CD4-positive, alpha-beta T cell treated with Interleukin-15 for 4 hours (primary cell): ENCODE measurements around the gene PFDN5.
"Not testable (repeated sequence)": the region's sequence is repeated elsewhere in the genome, so short reads cannot be mapped to it uniquely, and the experiment has no call there.

Experiments
- DNase-seq: peaks from one replicate; pipeline ENCODE4 v3.0.0-alpha.2; 2020; ENCODE audit warnings: low spot score

The PFDN5 gene

GRCh38 chr12:53287741-53288216 lies 7.6 kb upstream of the PFDN5 start:
- DNase-seq = peak; percentile 81

DNA sequence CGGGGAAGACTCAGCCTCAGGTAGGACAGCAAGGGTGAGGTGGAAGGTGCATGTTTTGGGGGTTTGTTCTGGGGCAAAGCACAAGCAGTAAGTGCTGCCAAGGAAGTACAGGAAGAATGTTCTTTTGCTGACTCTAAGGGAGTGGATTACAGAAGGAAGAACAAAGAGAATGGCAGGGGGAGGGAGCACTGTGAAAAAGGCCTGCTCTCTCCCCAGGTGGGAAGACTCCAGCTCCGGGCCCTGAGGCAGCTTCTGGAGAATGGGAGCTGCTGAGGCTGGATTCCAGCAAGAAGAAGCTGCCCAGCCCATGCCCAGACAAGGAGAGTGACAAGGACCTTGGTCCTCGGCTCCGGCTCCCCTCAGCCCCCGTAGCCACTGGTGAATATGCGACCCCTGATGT lies 7.0 kb upstream of the PFDN5 start:
- DNase-seq = no peak

- no peak for DNase-seq
These were observed 5.5 kb upstream of the PFDN5 start for GRCh38 chr12:53289891-53290290.

GRCh38 chr12:53290661-53291060 lies 4.7 kb upstream of the PFDN5 start:
- DNase-seq = no peak

DNA sequence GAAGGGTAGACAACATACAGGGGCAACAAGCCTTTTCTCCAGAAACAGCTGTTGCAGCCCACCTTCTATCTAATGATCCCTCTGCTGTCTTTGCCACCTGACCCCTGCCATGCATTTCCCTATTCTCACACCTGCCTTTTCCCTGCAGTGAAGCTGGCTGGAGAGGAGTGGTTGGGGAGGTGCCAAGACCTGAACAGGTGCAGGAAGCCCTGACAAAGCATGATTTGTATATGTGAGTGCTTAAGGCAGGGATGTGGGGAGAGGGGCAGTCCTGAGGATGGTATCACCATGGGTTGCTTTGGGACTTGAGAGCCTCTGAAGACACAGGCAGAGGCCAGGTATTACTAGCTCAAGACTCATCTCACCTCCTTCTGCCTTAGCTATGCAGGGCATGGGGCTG lies 2.9 kb upstream of the PFDN5 start:
- DNase-seq = no peak

DNA sequence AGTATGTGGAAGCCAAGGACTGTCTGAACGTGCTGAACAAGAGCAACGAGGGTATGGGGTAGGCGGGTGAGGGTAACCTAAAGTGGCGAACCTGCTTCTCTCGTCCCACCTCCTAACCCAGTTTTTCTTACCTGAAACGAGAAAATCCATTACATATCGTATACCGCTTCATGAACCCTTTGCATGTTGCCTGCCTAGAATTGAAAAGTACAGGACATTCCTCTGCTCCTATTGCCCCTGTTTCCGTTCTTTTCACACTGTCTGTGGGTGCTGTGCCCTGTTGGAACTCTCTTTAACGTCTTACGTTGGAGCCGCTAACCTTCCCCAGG lies 513 bp downstream of the PFDN5 start:
- no peak for DNase-seq

- not testable (repeated sequence) for DNase-seq
These were observed 1.8 kb downstream of the PFDN5 start for GRCh38 chr12:53297106-53297505.

DNA sequence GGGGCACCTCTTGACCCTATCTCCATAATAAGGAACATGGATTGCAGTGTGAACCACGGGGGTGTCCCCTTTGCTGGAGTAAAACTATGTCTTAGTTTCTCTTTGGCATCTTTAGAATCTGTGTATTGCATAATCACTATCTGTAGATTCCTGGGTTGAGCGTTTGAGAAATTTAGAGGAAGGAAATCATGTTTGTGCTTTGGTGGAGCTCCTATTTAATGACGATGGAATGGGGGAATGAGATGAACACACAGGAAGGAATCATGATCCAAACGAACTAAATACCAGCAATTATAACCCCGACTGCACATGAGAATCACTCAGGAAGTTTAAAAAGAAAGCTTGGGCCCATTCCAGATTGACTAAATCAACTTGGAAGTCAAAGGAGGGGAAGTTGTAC lies 2.8 kb downstream of the PFDN5 start:
- DNase-seq = no peak

GRCh38 chr12:53299101-53299453 lies 3.7 kb downstream of the PFDN5 start:
- peak; percentile 52 for DNase-seq

DNA sequence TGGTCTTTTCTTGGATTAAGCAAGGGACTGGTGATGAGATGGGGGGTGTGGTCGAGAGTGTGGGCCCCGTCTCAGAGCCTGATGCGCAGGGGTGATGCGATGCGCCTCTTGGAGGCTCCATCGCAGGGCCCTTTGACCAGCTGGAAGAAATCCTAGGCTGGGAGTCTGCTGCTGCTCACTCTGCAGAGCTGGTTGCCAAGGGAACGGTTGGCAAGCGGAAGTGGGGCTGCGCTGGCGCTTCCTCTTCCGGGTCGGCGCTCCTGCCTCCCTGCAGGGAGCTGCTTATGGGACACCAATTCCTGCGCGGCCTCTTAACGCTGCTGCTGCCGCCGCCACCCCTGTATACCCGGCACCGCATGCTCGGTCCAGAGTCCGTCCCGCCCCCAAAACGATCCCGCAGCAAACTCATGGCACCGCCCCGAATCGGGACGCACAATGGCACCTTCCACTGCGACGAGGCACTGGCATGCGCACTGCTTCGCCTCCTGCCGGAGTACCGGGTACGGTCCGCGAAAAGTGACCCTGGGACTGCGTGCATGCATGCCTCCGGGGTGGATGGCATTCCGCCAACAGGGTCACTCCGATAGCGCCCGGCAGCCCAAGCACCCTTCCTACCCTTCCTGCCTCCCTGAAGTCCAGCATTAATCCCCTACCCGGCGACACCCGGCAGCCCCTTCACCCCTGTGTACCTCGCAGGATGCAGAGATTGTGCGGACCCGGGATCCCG lies 4.3 kb downstream of the PFDN5 start, which contains the start of gene MYG1:
MYG1 (plus strand) TSS at position 242 of the 727 bp plus-strand sequence; CDS start at position 285, 43 bp downstream.
- DNase-seq = peak; percentile 85

- DNase-seq = no peak
These were observed 4.8 kb downstream of the PFDN5 start for GRCh38 chr12:53300187-53300586.

DNA sequence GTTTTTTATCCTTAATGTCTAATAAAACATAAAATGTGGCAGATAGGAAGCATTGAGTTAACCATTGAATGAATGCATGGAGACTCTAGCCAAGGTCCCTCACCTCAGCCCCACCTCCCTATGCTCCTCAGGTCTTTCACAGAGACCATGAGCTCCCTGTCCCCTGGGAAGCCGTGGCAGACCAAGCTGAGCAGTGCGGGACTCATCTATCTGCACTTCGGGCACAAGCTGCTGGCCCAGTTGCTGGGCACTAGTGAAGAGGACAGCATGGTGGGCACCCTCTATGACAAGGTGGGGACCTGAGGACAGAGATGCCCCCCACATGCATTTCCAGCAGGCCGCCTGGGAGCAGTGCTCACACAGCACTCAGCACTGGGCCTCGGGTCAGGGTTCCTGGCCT lies 7.6 kb downstream of the PFDN5 start:
- no peak for DNase-seq

GRCh38 chr12:53306826-53307225 lies 11.5 kb downstream of the PFDN5 start:
- DNase-seq = no peak

- no peak for DNase-seq
These were observed 12.9 kb downstream of the PFDN5 start for GRCh38 chr12:53308276-53308675.

DNA sequence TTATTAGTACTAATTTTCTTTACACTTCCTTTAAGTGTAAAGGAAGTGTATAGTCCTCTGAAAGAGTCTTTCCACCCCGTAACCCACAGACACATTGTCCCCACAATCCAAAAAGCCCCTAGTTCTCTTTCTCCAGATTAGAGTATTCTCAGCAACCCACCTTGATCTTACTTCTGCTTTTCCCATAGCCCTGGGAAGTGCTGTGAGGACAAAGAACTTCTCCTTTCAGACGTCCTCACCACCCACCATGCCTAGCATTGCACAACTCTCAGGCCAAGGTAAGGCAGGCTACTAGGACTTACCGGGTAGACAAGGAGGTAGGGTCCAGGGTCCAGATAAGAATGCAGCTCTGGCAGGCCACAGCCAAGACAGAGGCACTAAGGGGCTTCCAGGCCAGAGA lies 18.7 kb downstream of the PFDN5 start:
- no peak for DNase-seq

DNA sequence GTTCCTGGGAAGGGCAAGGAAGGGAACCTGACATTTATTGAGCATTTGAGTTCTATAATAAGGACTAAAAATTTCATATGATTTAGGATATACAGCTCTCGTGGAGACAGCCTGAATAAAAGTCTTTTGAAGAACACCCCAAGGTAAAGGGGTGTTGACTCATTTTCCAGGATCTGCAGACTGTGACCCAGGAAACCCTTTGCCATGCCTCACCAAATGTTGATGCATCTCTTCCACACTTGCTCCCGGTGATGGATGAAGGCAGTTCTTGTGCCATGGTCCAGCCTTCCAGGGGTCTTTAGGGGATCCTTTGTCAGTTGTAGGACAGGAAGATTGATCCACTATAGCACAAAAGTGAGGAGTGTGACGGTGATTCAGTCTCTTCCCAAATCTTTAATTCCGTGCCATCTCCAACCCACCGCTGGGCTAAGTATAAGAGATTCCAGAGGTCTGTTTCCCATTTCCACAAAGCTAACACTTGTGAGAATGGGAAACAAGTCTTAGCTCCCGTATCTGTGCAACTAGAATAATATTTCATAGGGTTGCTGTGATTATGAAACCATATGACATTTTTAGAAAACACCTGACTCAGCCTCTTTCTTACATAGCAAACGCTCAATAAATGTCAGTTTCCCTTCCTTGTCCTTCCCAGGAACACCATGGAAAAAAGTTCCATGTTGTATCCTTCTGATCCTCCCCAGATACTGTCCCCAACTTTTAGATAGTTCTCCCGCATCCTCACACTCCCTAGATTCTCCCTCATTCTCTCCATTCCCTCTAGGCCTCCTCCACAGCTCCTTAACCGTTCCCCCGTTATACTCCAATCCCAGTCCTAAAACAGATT lies 25.2 kb downstream of the PFDN5 start:
- DNase-seq = no peak

DNA sequence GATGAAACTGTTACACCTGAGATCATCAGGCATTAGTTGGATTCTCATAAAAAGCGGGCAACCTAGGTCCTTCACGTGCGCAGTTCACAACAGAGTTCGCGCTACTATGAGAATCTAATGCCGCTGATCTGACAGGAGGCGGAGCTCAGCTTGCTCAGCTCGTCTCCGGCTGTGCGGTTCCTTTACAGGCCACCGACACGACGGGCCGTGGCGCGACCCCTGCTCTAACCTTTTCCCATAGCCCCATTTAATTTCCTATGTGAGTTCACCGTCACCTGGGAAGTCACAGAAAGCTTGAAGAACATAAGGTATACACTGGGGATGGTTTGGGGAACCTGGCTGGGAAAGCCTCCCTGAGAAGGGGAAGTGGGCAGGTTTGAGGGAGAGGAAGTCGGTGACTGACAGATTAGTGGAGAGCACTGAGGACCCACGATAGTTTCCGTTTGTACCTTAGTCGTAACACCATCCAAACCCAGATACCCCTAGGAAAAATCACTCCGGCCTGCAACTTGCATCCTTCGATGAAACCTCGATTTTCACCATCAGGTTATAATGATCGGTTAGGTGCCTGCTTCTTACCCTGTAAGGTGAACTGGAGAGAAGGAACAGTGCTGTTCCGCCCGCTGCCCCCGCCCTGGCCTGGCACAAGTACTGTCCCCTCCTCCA lies 28.9 kb downstream of the PFDN5 start:
- DNase-seq = peak; percentile 54

GRCh38 chr12:53324779-53325510 lies 29.6 kb downstream of the PFDN5 start:
- peak; percentile 87 for DNase-seq

GRCh38 chr12:53325511-53326061 lies 30.2 kb downstream of the PFDN5 start:
- no peak for DNase-seq

DNA sequence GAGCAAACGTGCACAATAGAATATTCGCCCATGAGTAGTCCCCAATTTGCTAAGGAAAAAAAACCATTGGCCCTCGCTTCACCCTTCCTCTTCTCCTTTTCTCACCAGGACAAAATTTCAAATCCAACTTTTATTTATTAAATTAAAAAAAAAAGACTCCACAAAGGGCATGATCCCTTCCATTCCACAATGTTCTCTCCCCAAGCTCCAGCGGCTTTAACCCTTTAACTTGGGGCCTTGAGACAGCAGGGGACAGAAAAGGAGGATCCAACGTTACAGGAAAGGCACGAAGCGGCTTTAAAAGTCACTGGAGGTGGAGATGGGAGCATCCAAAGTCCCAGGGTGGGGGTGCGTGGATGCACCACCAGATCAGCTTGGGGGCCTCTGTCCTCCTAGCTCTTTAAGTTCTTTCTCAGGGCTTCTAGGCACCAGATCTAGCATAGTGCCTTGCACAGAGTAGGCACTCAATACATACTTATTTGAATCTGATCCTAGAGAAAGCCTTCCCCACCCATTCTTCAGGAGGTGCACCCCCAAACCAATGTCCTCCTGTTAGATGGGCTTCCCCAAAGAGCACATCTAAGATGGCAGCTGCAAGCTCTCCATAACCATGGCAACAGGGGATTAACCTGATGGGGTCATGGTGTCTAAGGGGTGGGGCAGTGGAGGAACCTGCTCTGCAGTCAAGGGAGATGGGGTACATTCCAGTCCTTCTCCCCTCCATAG lies 31.3 kb downstream of the PFDN5 start:
- no peak for DNase-seq

DNA sequence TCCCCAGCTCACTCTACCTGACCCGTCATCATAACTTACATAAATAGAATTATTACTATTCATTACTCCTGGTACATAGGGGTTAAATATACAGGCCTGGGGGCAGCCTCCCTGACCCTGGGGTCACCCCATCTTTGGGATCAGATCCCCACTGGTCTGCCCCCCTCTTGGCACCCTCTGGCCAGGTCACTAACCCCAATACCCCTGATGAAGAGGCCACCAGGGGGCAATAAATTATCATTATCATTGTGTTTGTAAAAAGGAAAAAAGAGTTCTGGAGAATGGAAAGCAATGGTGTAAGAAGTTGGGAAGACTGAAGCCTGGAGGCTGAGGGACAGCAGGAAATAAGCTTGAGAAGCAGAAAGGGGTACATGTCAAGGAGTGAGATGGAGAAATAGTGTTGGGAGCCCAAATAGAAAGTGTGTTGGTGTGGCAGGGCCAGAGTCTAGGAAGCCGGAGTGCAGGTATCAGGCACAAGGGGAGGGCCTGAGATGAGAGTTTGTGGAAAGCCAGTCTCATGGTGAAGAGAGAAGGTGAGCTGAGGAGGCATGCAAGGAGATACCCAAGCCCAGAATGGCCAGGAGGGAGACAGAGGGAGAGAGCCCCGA lies 32.2 kb downstream of the PFDN5 start:
- DNase-seq = no peak
